Gastrocnemius medialis (tissue), 4 donors: ENCODE results near the gene CCDC57. TPM values are rescaled to one million over a fixed set of nuclear protein-coding genes. Genes with fewer than 3 reads are reported as not detected.

ENCODE experiments used
- ATAC-seq, 2 donors: fragments of 150-250 bp; one replicate each; pipeline ENCODE4 v1.9.1; 2016
- DNase-seq, 2 donors: peaks; one replicate each; pipeline ENCODE4 v3.0.0-alpha.2; 2019
- H3K27ac ChIP-seq, 4 donors: fragments of 200-600 bp; sonication (generic); 1 replicate in 1 of 4; 2 replicates in 3 of 4; pipeline ENCODE4 v1.5.1; 2016 to 2018; ENCODE audit warnings: mild to moderate bottlenecking in 2 of 4, moderate library complexity in 1 of 4
- H3K27me3 ChIP-seq, 3 donors: fragments of 200-600 bp; sonication (generic) in 2 of 3; 1 replicate in 1 of 3; 2 replicates in 2 of 3; pipeline versions ENCODE4 v1.5.1 to v1.6.0; 2016 to 2019; ENCODE audit warnings: mild to moderate bottlenecking in 1 of 3, moderate library complexity in 1 of 3
- H3K36me3 ChIP-seq, 2 donors: fragments of 200-600 bp; sonication (generic) in 1 of 2; one replicate each; pipeline ENCODE4 v1.5.1; 2017 to 2018
- H3K4me1 ChIP-seq, 2 donors: fragments of 200-600 bp; sonication (generic) in 1 of 2; one replicate each; pipeline ENCODE4 v1.5.1; 2016 to 2017; ENCODE audit warnings: mild to moderate bottlenecking in 2 of 2
- H3K4me3 ChIP-seq, 4 donors: fragments of 200-600 bp; sonication (generic) in 3 of 4; 1 replicate in 1 of 4; 2 replicates in 3 of 4; pipeline ENCODE4 v1.5.1; 2016 to 2019; ENCODE audit warnings: mild to moderate bottlenecking in 2 of 4
- H3K9me3 ChIP-seq, 3 donors: fragments of 200-600 bp; sonication (generic) in 2 of 3; 1 replicate in 1 of 3; 2 replicates in 2 of 3; pipeline ENCODE4 v1.5.1; 2016 to 2019
- POLR2A ChIP-seq, 2 donors: fragments of 450-650 bp; IDR thresholded peaks; one replicate each; pipeline ENCODE4 v1.6.1; 2017; ENCODE audit warnings: antibody characterized with exemption in 2 of 2, mild to moderate bottlenecking in 2 of 2, moderate library complexity in 2 of 2
- in situ Hi-C, 4 donors: fragments of 200-750 bp; cut with MboI; loops; one replicate each; pipeline versions ENCODE4 v1.15.0 to v1.8.0; 2017; ENCODE audit warnings: low sequenced_read_pairs in 4 of 4
- intact Hi-C: fragments of 100-400 bp; cut with DNase I; formaldehyde crosslinking; loops from one replicate; pipeline ENCODE4 v1.15.1; 2023; ENCODE audit warnings: low total_unique reads
- total RNA-seq, 4 donors: library from RNA; depleted of rRNA; stranded (reverse); fragments of >200 nt; gene quantifications; one replicate each; pipeline versions ENCODE4 v1.1.0 to v1.2.3, GENCODE V29; 2016
- TF ChIP-seq, protein P1 (sequence below), 5 experiments: fragments of 450-650 bp in 3 of 5; fragments of 200-600 bp in 2 of 5; sonication (generic) in 2 of 5; IDR thresholded peaks in 4 of 5; conservative IDR thresholded peaks in 1 of 5; 1 replicate in 4 of 5; 2 replicates in 1 of 5; pipeline ENCODE4 v1.5.1; 2016 to 2019; ENCODE audit warnings: antibody characterized with exemption in 5 of 5, mild to moderate bottlenecking in 3 of 5, moderate library complexity in 3 of 5

Gene CCDC57
- total RNA-seq, 4 donors from 2014 or later, result 3.7 to 11.3 (median 5.1) TPM

DNA sequence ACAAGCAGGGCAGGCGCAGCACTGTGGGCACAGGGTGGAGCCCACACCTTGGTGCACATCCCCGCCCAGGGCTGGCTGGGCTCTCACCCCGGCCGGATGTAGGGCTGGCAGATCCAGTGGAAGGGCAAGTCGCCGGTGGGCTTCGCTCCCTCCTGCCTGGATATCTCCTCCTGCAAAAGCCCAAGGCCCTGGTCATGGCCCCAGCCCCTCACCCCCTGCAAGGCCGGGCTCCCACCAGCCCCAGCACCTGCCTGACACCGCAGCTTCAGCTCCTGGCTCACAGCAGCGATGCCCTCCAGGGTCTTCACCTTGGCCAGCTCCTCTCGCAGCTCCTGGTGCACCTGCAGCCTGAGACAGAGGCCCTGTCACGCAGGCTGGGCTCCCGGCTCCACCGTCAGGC lies 152.0 kb downstream of the CCDC57 start:
- in situ Hi-C loops, result no loop called here
- no peak for DNase-seq
- intact Hi-C loops, result no loop called here

DNA sequence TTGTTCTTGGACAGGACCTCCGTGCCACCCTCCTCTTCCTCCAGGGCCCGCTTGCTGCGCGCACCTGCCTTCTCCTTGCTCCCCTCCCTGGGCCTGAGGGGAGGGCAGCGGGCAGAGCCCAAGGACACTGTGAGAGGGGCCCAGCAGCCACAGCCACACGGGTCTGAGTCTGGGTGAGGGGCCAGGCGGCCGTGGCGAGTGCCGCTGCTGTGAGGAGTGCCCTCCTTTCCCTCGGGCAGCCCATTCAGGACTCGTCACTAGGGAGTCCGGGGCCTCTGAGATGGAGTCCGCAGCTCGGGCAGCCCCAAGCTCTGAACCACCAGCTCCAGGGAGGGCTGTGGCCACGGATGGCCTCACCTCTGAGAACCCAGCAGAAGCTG lies 152.7 kb downstream of the CCDC57 start:
- no peak overlapping the region for H3K27ac ChIP-seq
- H3K36me3 ChIP-seq, result peaks cover 0 to 77% of the 10 kb centered on the region in 2 donors
- in situ Hi-C loops, result no loop called here
- no peaks in the 10 kb centered on the region for H3K9me3 ChIP-seq
- H3K4me3 ChIP-seq, result no peak overlapping the region
- DNase-seq (no peak), ATAC-seq (no peak)
- TF ChIP-seq, protein P1, sequence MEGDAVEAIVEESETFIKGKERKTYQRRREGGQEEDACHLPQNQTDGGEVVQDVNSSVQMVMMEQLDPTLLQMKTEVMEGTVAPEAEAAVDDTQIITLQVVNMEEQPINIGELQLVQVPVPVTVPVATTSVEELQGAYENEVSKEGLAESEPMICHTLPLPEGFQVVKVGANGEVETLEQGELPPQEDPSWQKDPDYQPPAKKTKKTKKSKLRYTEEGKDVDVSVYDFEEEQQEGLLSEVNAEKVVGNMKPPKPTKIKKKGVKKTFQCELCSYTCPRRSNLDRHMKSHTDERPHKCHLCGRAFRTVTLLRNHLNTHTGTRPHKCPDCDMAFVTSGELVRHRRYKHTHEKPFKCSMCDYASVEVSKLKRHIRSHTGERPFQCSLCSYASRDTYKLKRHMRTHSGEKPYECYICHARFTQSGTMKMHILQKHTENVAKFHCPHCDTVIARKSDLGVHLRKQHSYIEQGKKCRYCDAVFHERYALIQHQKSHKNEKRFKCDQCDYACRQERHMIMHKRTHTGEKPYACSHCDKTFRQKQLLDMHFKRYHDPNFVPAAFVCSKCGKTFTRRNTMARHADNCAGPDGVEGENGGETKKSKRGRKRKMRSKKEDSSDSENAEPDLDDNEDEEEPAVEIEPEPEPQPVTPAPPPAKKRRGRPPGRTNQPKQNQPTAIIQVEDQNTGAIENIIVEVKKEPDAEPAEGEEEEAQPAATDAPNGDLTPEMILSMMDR (IDR thresholded peaks at IDR 0.05 in 4 of 5, conservative IDR thresholded peaks at IDR 0.05 in 1 of 5), result no peak
- intact Hi-C loops, result no loop called here
- H3K4me1 ChIP-seq, result peaks cover 12 to 14% of the 10 kb centered on the region in 2 donors
- no peaks in the 10 kb centered on the region for H3K27me3 ChIP-seq

More for the DNA sequence above, 152.0 kb downstream of the CCDC57 start:
- peaks cover 13 to 18% of the 10 kb centered on the region in 2 donors for H3K4me1 ChIP-seq
- ATAC-seq, result no peak
- no peak overlapping the region for H3K27ac ChIP-seq
- H3K4me3 ChIP-seq, result no peak overlapping the region
- no peaks in the 10 kb centered on the region for H3K9me3 ChIP-seq
- peaks cover 0 to 71% of the 10 kb centered on the region in 2 donors for H3K36me3 ChIP-seq
- H3K27me3 ChIP-seq, result no peaks in the 10 kb centered on the region
- TF ChIP-seq POLR2A (IDR thresholded peaks at IDR 0.05), result no peak
- TF ChIP-seq, protein P1 (IDR thresholded peaks at IDR 0.05 in 4 of 5, conservative IDR thresholded peaks at IDR 0.05 in 1 of 5), result no peak

DNA sequence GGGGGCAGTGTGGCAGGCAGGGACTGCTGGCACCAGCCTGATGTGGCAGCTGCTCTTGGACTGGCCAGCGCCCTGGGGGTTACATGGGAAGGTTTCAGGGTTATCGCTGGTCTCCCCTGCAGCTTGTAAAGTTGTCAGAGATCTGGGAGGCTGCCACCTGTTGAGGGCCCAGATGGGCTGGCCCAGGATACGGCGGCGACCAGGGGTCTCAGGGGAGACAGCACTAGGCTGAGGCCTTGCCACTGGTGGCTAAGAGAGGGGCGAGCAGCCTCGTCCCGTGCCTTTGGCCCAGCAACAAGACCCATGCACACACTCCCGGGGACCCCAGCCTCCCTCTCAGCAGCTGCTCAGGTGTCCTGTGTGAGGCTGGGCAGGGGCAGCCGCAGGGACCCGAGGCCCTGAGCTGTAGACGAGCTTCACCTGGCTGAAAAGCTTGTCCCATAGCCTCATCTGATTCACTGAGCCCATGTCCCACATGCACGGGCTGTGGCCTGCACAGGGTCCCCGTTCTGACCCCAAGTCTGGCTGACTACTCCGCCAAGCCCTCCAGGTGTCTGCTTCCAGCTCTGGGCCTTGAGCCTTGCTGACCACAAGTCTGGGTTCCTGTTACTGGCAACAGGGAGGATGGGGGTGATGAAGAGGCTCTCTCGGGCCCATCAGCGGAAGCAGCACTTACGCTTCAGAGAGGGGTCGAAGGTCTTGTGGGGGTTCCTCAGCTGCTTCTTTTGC lies 153.2 kb downstream of the CCDC57 start:
- no peak overlapping the region for H3K27ac ChIP-seq
- ATAC-seq (no peak), DNase-seq (no peak)
- no peak for TF ChIP-seq POLR2A (IDR thresholded peaks at IDR 0.05)
- TF ChIP-seq, protein P1 (IDR thresholded peaks at IDR 0.05 in 4 of 5, conservative IDR thresholded peaks at IDR 0.05 in 1 of 5), result no peak
- H3K36me3 ChIP-seq, result peaks cover 0 to 83% of the 10 kb centered on the region in 2 donors
- peaks cover 6 to 9% of the 10 kb centered on the region in 2 donors for H3K4me1 ChIP-seq
- no peaks in the 10 kb centered on the region for H3K9me3 ChIP-seq
- intact Hi-C loops (no loop called here), in situ Hi-C loops (no loop called here)
- no peaks in the 10 kb centered on the region for H3K27me3 ChIP-seq
- H3K4me3 ChIP-seq, result no peak overlapping the region

DNA sequence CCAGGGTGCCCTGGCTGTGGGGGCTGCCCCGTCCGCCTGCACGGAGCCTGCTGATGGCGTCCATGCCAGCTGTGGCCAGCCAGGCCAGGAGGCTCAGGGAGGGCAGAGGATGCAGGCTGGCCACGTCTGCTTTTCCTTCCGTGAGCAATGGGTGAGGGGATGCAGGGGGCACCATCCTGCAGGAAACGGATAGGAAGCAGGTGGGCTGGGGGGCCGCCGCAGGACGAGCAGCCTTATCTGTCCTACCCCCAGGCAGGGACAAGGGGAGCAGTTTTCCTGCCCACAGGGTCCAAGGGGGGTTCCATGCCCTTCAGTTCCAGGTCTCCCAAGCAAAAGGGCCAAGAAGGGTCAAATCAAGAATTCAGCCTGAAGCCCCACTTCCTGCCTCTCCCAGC lies 153.8 kb downstream of the CCDC57 start:
- no peak for TF ChIP-seq POLR2A (IDR thresholded peaks at IDR 0.05)
- TF ChIP-seq, protein P1 (IDR thresholded peaks at IDR 0.05 in 4 of 5, conservative IDR thresholded peaks at IDR 0.05 in 1 of 5), result no peak
- Histone ChIP-seq H3K9me3 (no peaks in the 10 kb centered on the region), H3K27ac (no peak overlapping the region), H3K27me3 (no peaks in the 10 kb centered on the region), H3K4me1 (peaks cover under 1 to 3% of the 10 kb centered on the region in 2 donors), H3K4me3 (no peak overlapping the region), H3K36me3 (peaks cover 0 to 88% of the 10 kb centered on the region in 2 donors)
- ATAC-seq, result no peak
- no peak for DNase-seq
- in situ Hi-C loops, result no loop called here
- intact Hi-C loops, result no loop called here
